NCI-H526 (cell line): ENCODE results near the gene HSFX2.
A peak's percentile ranks its signal among the peaks of the same experiment; 100 is the strongest.
"Not testable (repeated sequence)": the region's sequence is repeated elsewhere in the genome, so short reads cannot be mapped to it uniquely, and the experiment has no call there.

ENCODE experiments used
- DNase-seq, 2 experiments: peaks; one replicate each; lab custom pipeline; 2025; lab: John Stamatoyannopoulos, UW

HSFX2 gene

GRCh38 chrX:149595214-149595613 lies at the start of gene HSFX2:
Gene HSFX2 (minus strand): TSS chrX:149595314. CDS start chrX:149594700, 614 bp downstream.
- not testable (repeated sequence) for DNase-seq

GRCh38 chrX:149643496-149643895 lies 48.4 kb upstream of the HSFX2 start:
- no peak for DNase-seq

- no peak for DNase-seq
Measured at GRCh38 chrX:149641835-149642234, 46.7 kb upstream of the HSFX2 start.

GRCh38 chrX:149641432-149641831 lies 46.3 kb upstream of the HSFX2 start:
- DNase-seq = no peak

- no peak for DNase-seq
Measured at GRCh38 chrX:149639568-149639967, 44.5 kb upstream of the HSFX2 start.

- DNase-seq = no peak
Measured at GRCh38 chrX:149638860-149639259, 43.7 kb upstream of the HSFX2 start.

- DNase-seq = no peak
Measured at GRCh38 chrX:149633511-149633910, 38.4 kb upstream of the HSFX2 start.

- peak; percentile 10 to 72 for DNase-seq
Measured at GRCh38 chrX:149631234-149632165, 36.4 kb upstream of the HSFX2 start, which contains the start of gene TMEM185A. Gene TMEM185A (minus strand): TSS chrX:149631792. CDS start chrX:149631580, 212 bp downstream.

- peak in 1 of 2 experiments; percentile 6 for DNase-seq
Measured at GRCh38 chrX:149630681-149631233, 35.6 kb upstream of the HSFX2 start.

- DNase-seq = no peak
Measured at GRCh38 chrX:149629730-149630387, 34.7 kb upstream of the HSFX2 start.

- no peak for DNase-seq
Measured at GRCh38 chrX:149628768-149629167, 33.7 kb upstream of the HSFX2 start.

- peak in 1 of 2 experiments; percentile 21 for DNase-seq
Measured at GRCh38 chrX:149628280-149628679, 33.2 kb upstream of the HSFX2 start.

- not testable (repeated sequence) for DNase-seq
Measured at GRCh38 chrX:149626829-149627228, 31.7 kb upstream of the HSFX2 start.

GRCh38 chrX:149619662-149620061 lies 24.5 kb upstream of the HSFX2 start:
- not testable (repeated sequence) for DNase-seq

- no peak for DNase-seq
Measured at GRCh38 chrX:149618871-149619270, 23.8 kb upstream of the HSFX2 start.

- DNase-seq = no peak
Measured at GRCh38 chrX:149611623-149612175, 16.6 kb upstream of the HSFX2 start.

GRCh38 chrX:149610511-149610910 lies 15.4 kb upstream of the HSFX2 start:
- no peak for DNase-seq

- no peak for DNase-seq
Measured at GRCh38 chrX:149607699-149608098, 12.6 kb upstream of the HSFX2 start.

GRCh38 chrX:149605248-149605885 lies 10.3 kb upstream of the HSFX2 start:
- not testable (repeated sequence) for DNase-seq

- not testable (repeated sequence) for DNase-seq
Measured at GRCh38 chrX:149598603-149599002, 3.5 kb upstream of the HSFX2 start.

- not testable (repeated sequence) for DNase-seq
Measured at GRCh38 chrX:149595943-149596342, 829 bp upstream of the HSFX2 start.

GRCh38 chrX:149590993-149591392 lies 4.1 kb downstream of the HSFX2 start:
- DNase-seq = not testable (repeated sequence)
